ENCODE results near the gene GREB1L.
"Not testable (repeated sequence)": the region's sequence is repeated elsewhere in the genome, so short reads cannot be mapped to it uniquely, and the experiment has no call there.

Gene GREB1L

GRCh38 chr18:21265971-21266673 lies 24.1 kb downstream of the GREB1L start:
- no peak for DNase-seq

GRCh38 chr18:21267400-21267799 lies 25.4 kb downstream of the GREB1L start:
- DNase-seq: no peak

GRCh38 chr18:21269349-21269748 lies 27.3 kb downstream of the GREB1L start:
- DNase-seq: no peak

GRCh38 chr18:21270453-21270852 lies 28.4 kb downstream of the GREB1L start:
- no peak for DNase-seq

- no peak for DNase-seq
Observed at GRCh38 chr18:21272016-21272579, 30.1 kb downstream of the GREB1L start.

GRCh38 chr18:21273568-21273967 lies 31.5 kb downstream of the GREB1L start:
- no peak for DNase-seq

GRCh38 chr18:21275645-21276044 lies 33.6 kb downstream of the GREB1L start:
- DNase-seq: no peak

GRCh38 chr18:21277578-21277977 lies 35.5 kb downstream of the GREB1L start:
- DNase-seq: no peak

GRCh38 chr18:21278218-21278617 lies 36.2 kb downstream of the GREB1L start:
- not testable (repeated sequence) for DNase-seq

- no peak for DNase-seq
Observed at GRCh38 chr18:21281603-21282002, 39.6 kb downstream of the GREB1L start.

GRCh38 chr18:21284540-21284939 lies 42.5 kb downstream of the GREB1L start:
- no peak for DNase-seq

- DNase-seq: no peak
Observed at GRCh38 chr18:21289827-21290226, 47.8 kb downstream of the GREB1L start.

GRCh38 chr18:21291106-21291505 lies 49.1 kb downstream of the GREB1L start:
- no peak for DNase-seq

- DNase-seq: no peak
Observed at GRCh38 chr18:21293479-21293878, 51.4 kb downstream of the GREB1L start.

- no peak for DNase-seq
Observed at GRCh38 chr18:21295101-21295500, 53.1 kb downstream of the GREB1L start.

GRCh38 chr18:21296045-21296444 lies 54.0 kb downstream of the GREB1L start:
- no peak for DNase-seq

- DNase-seq: no peak
Observed at GRCh38 chr18:21298351-21298750, 56.3 kb downstream of the GREB1L start.

GRCh38 chr18:21300035-21300907 lies 58.2 kb downstream of the GREB1L start:
- no peak for DNase-seq

- no peak for DNase-seq
Observed at GRCh38 chr18:21300908-21301200, 58.8 kb downstream of the GREB1L start.

GRCh38 chr18:21303445-21303844 lies 61.4 kb downstream of the GREB1L start:
- DNase-seq: no peak

GRCh38 chr18:21303895-21304294 lies 61.9 kb downstream of the GREB1L start:
- DNase-seq: no peak

GRCh38 chr18:21305621-21306020 lies 63.6 kb downstream of the GREB1L start:
- DNase-seq: no peak

GRCh38 chr18:21306368-21306767 lies 64.3 kb downstream of the GREB1L start:
- no peak for DNase-seq

- DNase-seq: no peak
Observed at GRCh38 chr18:21307578-21307977, 65.5 kb downstream of the GREB1L start.
